H1 (cell line): ENCODE data around the gene LRRC17. TPM values are rescaled to one million over a fixed set of nuclear protein-coding genes. Genes with fewer than 3 reads are reported as not detected.
A peak's percentile ranks its signal among the peaks of the same experiment; 100 is the strongest.

Source experiments
- BACH1 ChIP-seq: IDR thresholded peaks from 2 replicates; pipeline ENCODE4 v1.6.1; 2012; ENCODE audit warnings: low read length, improper control_type of control experiment
- CBX5 ChIP-seq: fragments of 300-800, 300-1000 bp; sonication (generic); IDR thresholded peaks from 2 replicates; pipeline ENCODE4 v1.7.1; 2016; ENCODE audit warnings: antibody characterized with exemption, low read length, low read depth
- CBX8 ChIP-seq: fragments of 300-800, 300-1000 bp; sonication (generic); IDR thresholded peaks from 2 replicates; pipeline ENCODE4 v1.7.1; 2016; ENCODE audit warnings: low read depth, low read length, borderline replicate concordance
- CREB1 ChIP-seq: IDR thresholded peaks from 2 replicates; pipeline ENCODE4 v1.6.1; 2012; ENCODE audit warnings: inconsistent platforms
- FOSL1 ChIP-seq: IDR thresholded peaks from 2 replicates; pipeline ENCODE4 v1.6.1; 2011; ENCODE audit warnings: mild to moderate bottlenecking, low read depth, low read length, moderate library complexity; ENCODE audit not compliant: insufficient read depth
- POU5F1 ChIP-seq: IDR thresholded peaks from 2 replicates; pipeline ENCODE4 v1.6.1; 2011; ENCODE audit warnings: low read depth, mild to moderate bottlenecking, low read length, moderate library complexity
- RXRA ChIP-seq: IDR thresholded peaks from 2 replicates; pipeline ENCODE4 v1.6.1; 2011; ENCODE audit warnings: low read depth, mild to moderate bottlenecking, low read length, moderate library complexity; ENCODE audit not compliant: insufficient read depth
- SIN3A ChIP-seq, 2 experiments: IDR thresholded peaks in 1 of 2; conservative IDR thresholded peaks in 1 of 2; 2 replicates each; pipeline ENCODE4 v1.6.1; 2011 to 2012; ENCODE audit warnings: low read length in 2 of 2, improper control_type of control experiment in 1 of 2, low read depth in 1 of 2, mild to moderate bottlenecking in 1 of 2
- SP4 ChIP-seq: IDR thresholded peaks from 2 replicates; pipeline ENCODE4 v1.6.1; 2012; ENCODE audit warnings: low read length, inconsistent platforms
- TAF7 ChIP-seq: optimal IDR thresholded peaks from 2 replicates; pipeline ENCODE3; 2011; ENCODE audit warnings: low read depth, mild to moderate bottlenecking, inconsistent platforms, low read length, moderate library complexity, borderline replicate concordance
- polyA plus RNA-seq, 7 experiments: library from polyadenylated mRNA; depleted of rRNA in 3 of 7; stranded (reverse) in 5 of 7; unstranded in 2 of 7; fragments of >200 nt in 5 of 7; fragments of 200-250 nt in 2 of 7; gene quantifications; 1 replicate in 5 of 7; 2 replicates in 1 of 7; 4 replicates in 1 of 7; pipeline versions ENCODE4 v1.2.1 to v1.2.3, GENCODE V29; 2011 to 2013; ENCODE audit warnings: missing spikeins in 2 of 7, mixed read lengths in 2 of 7
- total RNA-seq: library from RNA; stranded (reverse); fragmentation: NEBNext Ultra II Directional; extraction: Animal tissue kit (Norgen Biotek cat#: 25700); gene quantifications from 2 replicates; pipeline ENCODE4 v1.2.1, GENCODE V29; 2021

LRRC17 gene
- total and polyA plus RNA-seq, 2 of the 8 experiments (the other 6 are each of a cell fraction or from before 2014, with no cell fraction given) = 3.0 TPM

GRCh38 chr7:102934701-102935100 is 21.9 kb downstream of the LRRC17 start (continued):
- TF ChIP-seq SIN3A (conservative IDR thresholded peaks at IDR 0.05 in 1 of 2, IDR thresholded peaks at IDR 0.05 in 1 of 2; ENCODE audit: low read depth in 1 of 2, low read length in 2 of 2) (peak; percentile 85 to 90; a peak in 2 of 4 replicates), CBX8 (no peak), CBX5 (no peak), TAF7 (no peak), POU5F1 (no peak), SP4 (no peak), BACH1 (no peak), FOSL1 (no peak), RXRA (no peak), CREB1 (no peak)
